HEK293 (cell line): Measurements from ENCODE around the gene PACRG.

ENCODE experiments used
- KLF1 ChIP-seq: fragments of 450-650 bp; formaldehyde crosslinking; IDR thresholded peaks from 2 replicates; pipeline ENCODE4 v1.5.1; 2016; ENCODE audit warnings: missing biosample characterization, missing genetic modification characterization
- SP2 ChIP-seq: fragments of 450-650 bp; formaldehyde crosslinking; IDR thresholded peaks from 2 replicates; pipeline ENCODE4 v1.5.1; 2016; ENCODE audit warnings: missing biosample characterization, missing genetic modification characterization
- WT1 ChIP-seq: fragments of 450-650 bp; formaldehyde crosslinking; IDR thresholded peaks from 2 replicates; pipeline ENCODE4 v1.5.1; 2016; ENCODE audit warnings: missing biosample characterization, missing genetic modification characterization
- YY1 ChIP-seq: fragments of 450-650 bp; formaldehyde crosslinking; IDR thresholded peaks from 2 replicates; pipeline ENCODE4 v1.5.1; 2018; ENCODE audit warnings: missing biosample characterization, missing genetic modification characterization
- ZBTB1 ChIP-seq: fragments of 450-650 bp; formaldehyde crosslinking; IDR thresholded peaks from 2 replicates; pipeline ENCODE4 v1.5.1; 2016; ENCODE audit warnings: missing biosample characterization, missing genetic modification characterization
- ZFP41 ChIP-seq: fragments of 450-650 bp; formaldehyde crosslinking; IDR thresholded peaks from 2 replicates; pipeline ENCODE4 v1.5.1; 2016; ENCODE audit warnings: missing biosample characterization, missing genetic modification characterization, borderline replicate concordance
- ZNF404 ChIP-seq: fragments of 450-650 bp; formaldehyde crosslinking; IDR thresholded peaks from 2 replicates; pipeline ENCODE4 v1.5.1; 2017; ENCODE audit warnings: missing biosample characterization, missing genetic modification characterization
- ZNF596 ChIP-seq: fragments of 450-650 bp; IDR thresholded peaks from 2 replicates; pipeline ENCODE4 v1.5.0; 2018; ENCODE audit warnings: missing biosample characterization, mild to moderate bottlenecking, missing genetic modification characterization, moderate library complexity
- ZNF792 ChIP-seq: fragments of 450-650 bp; formaldehyde crosslinking; IDR thresholded peaks from 2 replicates; pipeline ENCODE4 v1.5.1; 2016; ENCODE audit warnings: missing biosample characterization, missing genetic modification characterization
- TF ChIP-seq, protein P1 (sequence below): fragments of 450-650 bp; formaldehyde crosslinking; IDR thresholded peaks from 2 replicates; pipeline ENCODE4 v1.5.1; 2016; ENCODE audit warnings: missing biosample characterization, missing genetic modification characterization
- TF ChIP-seq, protein P2 (sequence below): fragments of 450-650 bp; formaldehyde crosslinking; IDR thresholded peaks from 2 replicates; pipeline ENCODE4 v1.5.1; 2016; ENCODE audit warnings: missing biosample characterization, missing genetic modification characterization
- TF ChIP-seq, protein P3 (sequence below): fragments of 450-650 bp; formaldehyde crosslinking; IDR thresholded peaks from 2 replicates; pipeline ENCODE4 v1.5.1; 2016; ENCODE audit warnings: missing biosample characterization, missing genetic modification characterization
- TF ChIP-seq, protein P4 (sequence below): sonication (generic); formaldehyde crosslinking; IDR thresholded peaks from 2 replicates; pipeline ENCODE4 v1.8.1; 2022; ENCODE audit warnings: mild to moderate bottlenecking, moderate library complexity, missing genetic modification reagents
- TF ChIP-seq, protein P5 (sequence below): fragments of 450-650 bp; formaldehyde crosslinking; optimal IDR thresholded peaks from 2 replicates; pipeline ENCODE3; 2016; ENCODE audit warnings: missing biosample characterization, mild to moderate bottlenecking, missing genetic modification characterization

DNA sequence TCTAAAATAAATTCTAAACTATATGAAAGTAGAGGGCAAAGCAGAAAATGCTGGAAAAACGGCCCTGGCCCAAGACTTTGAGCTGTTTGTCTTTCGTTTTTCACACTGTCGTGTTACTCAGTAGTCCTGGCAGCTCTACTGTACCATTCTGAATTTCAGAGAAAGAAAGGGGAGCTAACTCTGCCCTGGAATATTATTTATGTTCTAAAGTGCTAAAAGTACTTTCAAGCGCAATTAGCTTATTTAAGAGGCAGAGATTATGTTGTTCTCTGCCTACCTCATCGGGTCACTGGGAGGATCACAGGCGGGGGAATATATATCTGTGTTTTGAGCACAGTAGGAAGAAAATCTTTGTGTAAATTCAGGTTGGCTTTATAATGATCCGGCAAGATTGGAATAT is 534.3 kb downstream of the PACRG start:
- TF ChIP-seq ZNF792 (tag by site-specific recombination) (no peak), KLF1 (tag by site-specific recombination) (no peak), ZNF596 (no peak), ZFP41 (no peak), WT1 (tag by site-specific recombination) (no peak), YY1 (tag by site-specific recombination) (no peak), SP2 (tag by site-specific recombination) (no peak), ZBTB1 (no peak), ZNF404 (no peak)
- TF ChIP-seq, protein P1, sequence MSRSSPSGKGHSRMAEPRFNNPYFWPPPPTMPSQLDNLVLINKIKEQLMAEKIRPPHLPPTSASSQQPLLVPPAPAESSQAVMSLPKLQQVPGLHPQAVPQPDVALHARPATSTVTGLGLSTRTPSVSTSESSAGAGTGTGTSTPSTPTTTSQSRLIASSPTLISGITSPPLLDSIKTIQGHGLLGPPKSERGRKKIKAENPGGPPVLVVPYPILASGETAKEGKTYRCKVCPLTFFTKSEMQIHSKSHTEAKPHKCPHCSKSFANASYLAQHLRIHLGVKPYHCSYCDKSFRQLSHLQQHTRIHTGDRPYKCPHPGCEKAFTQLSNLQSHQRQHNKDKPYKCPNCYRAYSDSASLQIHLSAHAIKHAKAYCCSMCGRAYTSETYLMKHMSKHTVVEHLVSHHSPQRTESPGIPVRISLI: no peak
- TF ChIP-seq, protein P2, sequence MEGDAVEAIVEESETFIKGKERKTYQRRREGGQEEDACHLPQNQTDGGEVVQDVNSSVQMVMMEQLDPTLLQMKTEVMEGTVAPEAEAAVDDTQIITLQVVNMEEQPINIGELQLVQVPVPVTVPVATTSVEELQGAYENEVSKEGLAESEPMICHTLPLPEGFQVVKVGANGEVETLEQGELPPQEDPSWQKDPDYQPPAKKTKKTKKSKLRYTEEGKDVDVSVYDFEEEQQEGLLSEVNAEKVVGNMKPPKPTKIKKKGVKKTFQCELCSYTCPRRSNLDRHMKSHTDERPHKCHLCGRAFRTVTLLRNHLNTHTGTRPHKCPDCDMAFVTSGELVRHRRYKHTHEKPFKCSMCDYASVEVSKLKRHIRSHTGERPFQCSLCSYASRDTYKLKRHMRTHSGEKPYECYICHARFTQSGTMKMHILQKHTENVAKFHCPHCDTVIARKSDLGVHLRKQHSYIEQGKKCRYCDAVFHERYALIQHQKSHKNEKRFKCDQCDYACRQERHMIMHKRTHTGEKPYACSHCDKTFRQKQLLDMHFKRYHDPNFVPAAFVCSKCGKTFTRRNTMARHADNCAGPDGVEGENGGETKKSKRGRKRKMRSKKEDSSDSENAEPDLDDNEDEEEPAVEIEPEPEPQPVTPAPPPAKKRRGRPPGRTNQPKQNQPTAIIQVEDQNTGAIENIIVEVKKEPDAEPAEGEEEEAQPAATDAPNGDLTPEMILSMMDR (tag by site-specific recombination): no peak
- TF ChIP-seq, protein P3, sequence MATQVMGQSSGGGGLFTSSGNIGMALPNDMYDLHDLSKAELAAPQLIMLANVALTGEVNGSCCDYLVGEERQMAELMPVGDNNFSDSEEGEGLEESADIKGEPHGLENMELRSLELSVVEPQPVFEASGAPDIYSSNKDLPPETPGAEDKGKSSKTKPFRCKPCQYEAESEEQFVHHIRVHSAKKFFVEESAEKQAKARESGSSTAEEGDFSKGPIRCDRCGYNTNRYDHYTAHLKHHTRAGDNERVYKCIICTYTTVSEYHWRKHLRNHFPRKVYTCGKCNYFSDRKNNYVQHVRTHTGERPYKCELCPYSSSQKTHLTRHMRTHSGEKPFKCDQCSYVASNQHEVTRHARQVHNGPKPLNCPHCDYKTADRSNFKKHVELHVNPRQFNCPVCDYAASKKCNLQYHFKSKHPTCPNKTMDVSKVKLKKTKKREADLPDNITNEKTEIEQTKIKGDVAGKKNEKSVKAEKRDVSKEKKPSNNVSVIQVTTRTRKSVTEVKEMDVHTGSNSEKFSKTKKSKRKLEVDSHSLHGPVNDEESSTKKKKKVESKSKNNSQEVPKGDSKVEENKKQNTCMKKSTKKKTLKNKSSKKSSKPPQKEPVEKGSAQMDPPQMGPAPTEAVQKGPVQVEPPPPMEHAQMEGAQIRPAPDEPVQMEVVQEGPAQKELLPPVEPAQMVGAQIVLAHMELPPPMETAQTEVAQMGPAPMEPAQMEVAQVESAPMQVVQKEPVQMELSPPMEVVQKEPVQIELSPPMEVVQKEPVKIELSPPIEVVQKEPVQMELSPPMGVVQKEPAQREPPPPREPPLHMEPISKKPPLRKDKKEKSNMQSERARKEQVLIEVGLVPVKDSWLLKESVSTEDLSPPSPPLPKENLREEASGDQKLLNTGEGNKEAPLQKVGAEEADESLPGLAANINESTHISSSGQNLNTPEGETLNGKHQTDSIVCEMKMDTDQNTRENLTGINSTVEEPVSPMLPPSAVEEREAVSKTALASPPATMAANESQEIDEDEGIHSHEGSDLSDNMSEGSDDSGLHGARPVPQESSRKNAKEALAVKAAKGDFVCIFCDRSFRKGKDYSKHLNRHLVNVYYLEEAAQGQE: no peak
- TF ChIP-seq, protein P4, sequence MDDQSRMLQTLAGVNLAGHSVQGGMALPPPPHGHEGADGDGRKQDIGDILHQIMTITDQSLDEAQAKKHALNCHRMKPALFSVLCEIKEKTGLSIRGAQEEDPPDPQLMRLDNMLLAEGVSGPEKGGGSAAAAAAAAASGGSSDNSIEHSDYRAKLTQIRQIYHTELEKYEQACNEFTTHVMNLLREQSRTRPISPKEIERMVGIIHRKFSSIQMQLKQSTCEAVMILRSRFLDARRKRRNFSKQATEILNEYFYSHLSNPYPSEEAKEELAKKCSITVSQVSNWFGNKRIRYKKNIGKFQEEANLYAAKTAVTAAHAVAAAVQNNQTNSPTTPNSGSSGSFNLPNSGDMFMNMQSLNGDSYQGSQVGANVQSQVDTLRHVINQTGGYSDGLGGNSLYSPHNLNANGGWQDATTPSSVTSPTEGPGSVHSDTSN (CRISPR knock-in tag): no peak
- TF ChIP-seq, protein P5, sequence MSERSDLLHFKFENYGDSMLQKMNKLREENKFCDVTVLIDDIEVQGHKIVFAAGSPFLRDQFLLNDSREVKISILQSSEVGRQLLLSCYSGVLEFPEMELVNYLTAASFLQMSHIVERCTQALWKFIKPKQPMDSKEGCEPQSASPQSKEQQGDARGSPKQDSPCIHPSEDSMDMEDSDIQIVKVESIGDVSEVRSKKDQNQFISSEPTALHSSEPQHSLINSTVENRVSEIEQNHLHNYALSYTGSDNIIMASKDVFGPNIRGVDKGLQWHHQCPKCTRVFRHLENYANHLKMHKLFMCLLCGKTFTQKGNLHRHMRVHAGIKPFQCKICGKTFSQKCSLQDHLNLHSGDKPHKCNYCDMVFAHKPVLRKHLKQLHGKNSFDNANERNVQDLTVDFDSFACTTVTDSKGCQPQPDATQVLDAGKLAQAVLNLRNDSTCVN (tag by site-specific recombination): no peak
